Peyer's patch (tissue), 4 donors: ENCODE data around the gene MIPOL1.

Experiments
- POLR2A ChIP-seq, 2 donors: fragments of 450-650 bp; IDR thresholded peaks; one replicate each; pipeline ENCODE4 v1.5.1; 2017; ENCODE audit warnings: antibody characterized with exemption in 2 of 2, mild to moderate bottlenecking in 2 of 2, moderate library complexity in 2 of 2
- TF ChIP-seq, protein P1 (sequence below), 6 experiments: fragments of 450-650 bp in 4 of 6; fragments of 200-600 bp in 2 of 6; sonication (generic) in 1 of 6; IDR thresholded peaks; one replicate each; pipeline ENCODE4 v1.5.1; 2017 to 2019; ENCODE audit warnings: antibody characterized with exemption in 6 of 6, mild to moderate bottlenecking in 3 of 6, moderate library complexity in 1 of 6

DNA sequence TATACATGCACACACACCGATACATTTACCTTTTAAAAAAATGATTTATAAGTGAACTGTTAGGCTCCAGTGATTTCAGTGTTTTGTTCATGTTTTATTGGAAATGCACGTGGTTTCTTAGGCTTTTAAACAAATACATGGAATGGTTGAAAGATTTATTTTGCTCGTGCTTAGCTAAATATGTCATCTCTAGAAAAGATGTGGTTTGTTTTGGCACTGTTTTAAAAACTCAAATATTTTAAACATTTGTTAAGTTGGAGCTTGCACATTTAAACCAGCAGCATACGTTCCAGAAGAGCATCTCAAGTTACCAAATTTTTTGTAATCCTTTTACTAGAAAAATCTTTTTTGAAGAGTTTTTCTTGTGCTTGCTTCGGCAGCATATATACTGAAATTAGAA lies 352.8 kb downstream of the MIPOL1 start:
- TF ChIP-seq, protein P1, sequence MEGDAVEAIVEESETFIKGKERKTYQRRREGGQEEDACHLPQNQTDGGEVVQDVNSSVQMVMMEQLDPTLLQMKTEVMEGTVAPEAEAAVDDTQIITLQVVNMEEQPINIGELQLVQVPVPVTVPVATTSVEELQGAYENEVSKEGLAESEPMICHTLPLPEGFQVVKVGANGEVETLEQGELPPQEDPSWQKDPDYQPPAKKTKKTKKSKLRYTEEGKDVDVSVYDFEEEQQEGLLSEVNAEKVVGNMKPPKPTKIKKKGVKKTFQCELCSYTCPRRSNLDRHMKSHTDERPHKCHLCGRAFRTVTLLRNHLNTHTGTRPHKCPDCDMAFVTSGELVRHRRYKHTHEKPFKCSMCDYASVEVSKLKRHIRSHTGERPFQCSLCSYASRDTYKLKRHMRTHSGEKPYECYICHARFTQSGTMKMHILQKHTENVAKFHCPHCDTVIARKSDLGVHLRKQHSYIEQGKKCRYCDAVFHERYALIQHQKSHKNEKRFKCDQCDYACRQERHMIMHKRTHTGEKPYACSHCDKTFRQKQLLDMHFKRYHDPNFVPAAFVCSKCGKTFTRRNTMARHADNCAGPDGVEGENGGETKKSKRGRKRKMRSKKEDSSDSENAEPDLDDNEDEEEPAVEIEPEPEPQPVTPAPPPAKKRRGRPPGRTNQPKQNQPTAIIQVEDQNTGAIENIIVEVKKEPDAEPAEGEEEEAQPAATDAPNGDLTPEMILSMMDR (IDR thresholded peaks at IDR 0.05), result no peak
- TF ChIP-seq POLR2A (IDR thresholded peaks at IDR 0.05), result no peak
